ENCODE results near the gene MYL5.
"Not testable (repeated sequence)": the region's sequence is repeated elsewhere in the genome, so short reads cannot be mapped to it uniquely, and the experiment has no call there.

- not testable (repeated sequence) for TF ChIP-seq POLR2A (IDR thresholded peaks at IDR 0.05; ENCODE audit: low read depth, low read length); CTCF (conservative IDR thresholded peaks at IDR 0.05; ENCODE audit: low read depth, low read length); USF2 (IDR thresholded peaks at IDR 0.05; ENCODE audit: low read depth, low read length); RFX5 (IDR thresholded peaks at IDR 0.05; ENCODE audit: low read depth, low read length); SMC3 (IDR thresholded peaks at IDR 0.05; ENCODE audit: low read depth, low read length); CEBPB (IDR thresholded peaks at IDR 0.05; ENCODE audit: low read depth, low read length); RAD21 (IDR thresholded peaks at IDR 0.05; ENCODE audit: low read length); ELK1 (IDR thresholded peaks at IDR 0.05; ENCODE audit: borderline replicate concordance, low read depth, low read length); CHD1 (IDR thresholded peaks at IDR 0.05; ENCODE audit: low read depth, low read length)
These were observed 39.1 kb upstream of the MYL5 start for GRCh38 chr4:635066-635835.

Data from IMR-90 (cell line).